ENCODE results near the gene SART3.
"Not testable (repeated sequence)": the region's sequence is repeated elsewhere in the genome, so short reads cannot be mapped to it uniquely, and the experiment has no call there.

SART3 gene

GRCh38 chr12:108598553-108599250 is 37.7 kb upstream of the SART3 start:
- H3K4me3 ChIP-seq (ENCODE audit: low read depth, low read length) = no peak overlapping the region

GRCh38 chr12:108597559-108598471 is 36.8 kb upstream of the SART3 start, which contains the start of gene TMEM119:
TSS of gene TMEM119 (minus strand) at chr12:108598084. CDS start at chr12:108592383, 5,701 bp downstream.
- no peak within 1 kb of the TSS for H3K4me3 ChIP-seq (ENCODE audit: low read depth, low read length)

GRCh38 chr12:108596854-108597558 is 36.0 kb upstream of the SART3 start:
- no peak overlapping the region for H3K4me3 ChIP-seq (ENCODE audit: low read depth, low read length)

GRCh38 chr12:108595711-108596647 is 35.0 kb upstream of the SART3 start:
- H3K4me3 ChIP-seq (ENCODE audit: low read depth, low read length) = no peak overlapping the region

- H3K4me3 ChIP-seq (ENCODE audit: low read depth, low read length) = no peak overlapping the region
Measured at GRCh38 chr12:108594960-108595710, 34.2 kb upstream of the SART3 start.

GRCh38 chr12:108594323-108594903 is 33.4 kb upstream of the SART3 start:
- no peak overlapping the region for H3K4me3 ChIP-seq (ENCODE audit: low read depth, low read length)

GRCh38 chr12:108592033-108592909 is 31.3 kb upstream of the SART3 start:
- no peak overlapping the region for H3K4me3 ChIP-seq (ENCODE audit: low read depth, low read length)

- no peak overlapping the region for H3K4me3 ChIP-seq (ENCODE audit: low read depth, low read length)
Measured at GRCh38 chr12:108591267-108591980, 30.5 kb upstream of the SART3 start.

GRCh38 chr12:108590463-108590862 is 29.5 kb upstream of the SART3 start:
- not testable (repeated sequence) for H3K4me3 ChIP-seq (ENCODE audit: low read depth, low read length)

GRCh38 chr12:108589840-108590229 is 28.9 kb upstream of the SART3 start:
- no peak overlapping the region for H3K4me3 ChIP-seq (ENCODE audit: low read depth, low read length)

- no peak overlapping the region for H3K4me3 ChIP-seq (ENCODE audit: low read depth, low read length)
Measured at GRCh38 chr12:108589028-108589839, 28.3 kb upstream of the SART3 start.

- no peak overlapping the region for H3K4me3 ChIP-seq (ENCODE audit: low read depth, low read length)
Measured at GRCh38 chr12:108587826-108588225, 26.9 kb upstream of the SART3 start.

GRCh38 chr12:108586306-108586705 is 25.3 kb upstream of the SART3 start:
- no peak overlapping the region for H3K4me3 ChIP-seq (ENCODE audit: low read depth, low read length)

- no peak overlapping the region for H3K4me3 ChIP-seq (ENCODE audit: low read depth, low read length)
Measured at GRCh38 chr12:108585864-108586263, 24.9 kb upstream of the SART3 start.

- no peak overlapping the region for H3K4me3 ChIP-seq (ENCODE audit: low read depth, low read length)
Measured at GRCh38 chr12:108584456-108585065, 23.6 kb upstream of the SART3 start.

GRCh38 chr12:108583991-108584390 is 23.0 kb upstream of the SART3 start:
- no peak overlapping the region for H3K4me3 ChIP-seq (ENCODE audit: low read depth, low read length)

Measured in iPS-11a (cell line).